Measurements from ENCODE around the gene RPP38.

RPP38 gene

GRCh38 chr10:15067154-15067553, 30.0 kb upstream of the RPP38 start:
- no peaks in the 10 kb centered on the region for H3K27me3 ChIP-seq (ENCODE audit: insufficient read depth, poor library complexity, severe bottlenecking)
- no peak overlapping the region for H3K27ac ChIP-seq (replicated peaks)
- no peak for DNase-seq (ENCODE audit: low read depth in 1 of 2, low spot score in 1 of 2)
- H3K4me3 ChIP-seq (replicated peaks; ENCODE audit: insufficient read depth, low read length): no peak overlapping the region
- no peak for TF ChIP-seq CTCF (IDR thresholded peaks at IDR 0.05; ENCODE audit: insufficient read depth, low read length)
- TF ChIP-seq SPI1 (IDR thresholded peaks at IDR 0.05; ENCODE audit: borderline replicate concordance, low read depth): no peak
- no peak for TF ChIP-seq REST (IDR thresholded peaks at IDR 0.05; ENCODE audit: insufficient replicate concordance, low read depth)
- no peak for TF ChIP-seq GABPA (IDR thresholded peaks at IDR 0.05; ENCODE audit: low read depth)
- TF ChIP-seq POLR2AphosphoS5 (IDR thresholded peaks at IDR 0.05; ENCODE audit: low read depth): no peak

GRCh38 chr10:15068802-15069201, 28.4 kb upstream of the RPP38 start:
- no peak for DNase-seq (ENCODE audit: low read depth in 1 of 2, low spot score in 1 of 2)
- TF ChIP-seq SPI1 (IDR thresholded peaks at IDR 0.05; ENCODE audit: borderline replicate concordance, low read depth) (no peak), CTCF (IDR thresholded peaks at IDR 0.05; ENCODE audit: insufficient read depth, low read length) (no peak), GABPA (IDR thresholded peaks at IDR 0.05; ENCODE audit: low read depth) (no peak), POLR2AphosphoS5 (IDR thresholded peaks at IDR 0.05; ENCODE audit: low read depth) (no peak), REST (IDR thresholded peaks at IDR 0.05; ENCODE audit: insufficient replicate concordance, low read depth) (no peak)
- Histone ChIP-seq H3K27ac (replicated peaks) (no peak overlapping the region), H3K27me3 (ENCODE audit: insufficient read depth, poor library complexity, severe bottlenecking) (no peaks in the 10 kb centered on the region), H3K4me3 (replicated peaks; ENCODE audit: insufficient read depth, low read length) (no peak overlapping the region)

GRCh38 chr10:15069230-15069629, 27.9 kb upstream of the RPP38 start:
- H3K27ac ChIP-seq (replicated peaks): no peak overlapping the region
- TF ChIP-seq SPI1 (IDR thresholded peaks at IDR 0.05; ENCODE audit: borderline replicate concordance, low read depth) (no peak), REST (IDR thresholded peaks at IDR 0.05; ENCODE audit: insufficient replicate concordance, low read depth) (no peak), GABPA (IDR thresholded peaks at IDR 0.05; ENCODE audit: low read depth) (no peak), CTCF (IDR thresholded peaks at IDR 0.05; ENCODE audit: insufficient read depth, low read length) (no peak), POLR2AphosphoS5 (IDR thresholded peaks at IDR 0.05; ENCODE audit: low read depth) (no peak)
- no peak for DNase-seq (ENCODE audit: low read depth in 1 of 2, low spot score in 1 of 2)
- no peaks in the 10 kb centered on the region for H3K27me3 ChIP-seq (ENCODE audit: insufficient read depth, poor library complexity, severe bottlenecking)
- no peak overlapping the region for H3K4me3 ChIP-seq (replicated peaks; ENCODE audit: insufficient read depth, low read length)
